HepG2 (cell line): ENCODE data around the gene RHBG. TPM values are rescaled to one million over a fixed set of nuclear protein-coding genes. Genes with fewer than 3 reads are reported as not detected.

Experiments
- GRHL1 ChIP-seq: sonication (generic); formaldehyde crosslinking; conservative IDR thresholded peaks from 2 replicates; pipeline ENCODE4 v1.8.0; 2022; ENCODE audit warnings: missing genetic modification reagents
- KDM2A ChIP-seq: sonication (generic); formaldehyde crosslinking; IDR thresholded peaks from 2 replicates; pipeline ENCODE4 v1.4.0; 2020; ENCODE audit warnings: low read depth, missing genetic modification reagents, borderline replicate concordance
- KDM4B ChIP-seq: sonication (generic); formaldehyde crosslinking; IDR thresholded peaks from 2 replicates; pipeline ENCODE4 v1.4.0; 2020; ENCODE audit warnings: missing genetic modification reagents
- MTA1 ChIP-seq: sonication (generic); formaldehyde crosslinking; IDR thresholded peaks from 2 replicates; pipeline ENCODE4 v1.4.0; 2020; ENCODE audit warnings: missing genetic modification reagents, mild to moderate bottlenecking, borderline replicate concordance
- PATZ1 ChIP-seq: sonication (generic); formaldehyde crosslinking; IDR thresholded peaks from 2 replicates; pipeline ENCODE4 v1.4.0; 2020; ENCODE audit warnings: missing genetic modification reagents
- POGZ ChIP-seq: sonication (generic); formaldehyde crosslinking; IDR thresholded peaks from 2 replicates; pipeline ENCODE4 v1.4.0; 2020; ENCODE audit warnings: mild to moderate bottlenecking, missing genetic modification reagents
- STAT5B ChIP-seq: sonication (generic); formaldehyde crosslinking; IDR thresholded peaks from 2 replicates; pipeline ENCODE4 v1.4.0; 2020; ENCODE audit warnings: missing genetic modification reagents
- TBX2 ChIP-seq: sonication (generic); formaldehyde crosslinking; IDR thresholded peaks from 2 replicates; pipeline ENCODE4 v1.5.0; 2020; ENCODE audit warnings: missing genetic modification reagents, mild to moderate bottlenecking, borderline replicate concordance
- TBX3 ChIP-seq: fragments of 450-650 bp; IDR thresholded peaks from 2 replicates; pipeline ENCODE4 v1.6.1; 2017; ENCODE audit warnings: antibody characterized with exemption, mild to moderate bottlenecking, inconsistent platforms, borderline replicate concordance
- ZBED4 ChIP-seq: sonication (generic); formaldehyde crosslinking; IDR thresholded peaks from 2 replicates; pipeline ENCODE4 v1.4.0; 2020; ENCODE audit warnings: missing genetic modification reagents, borderline replicate concordance
- ZFP36L1 ChIP-seq: sonication (generic); formaldehyde crosslinking; IDR thresholded peaks from 2 replicates; pipeline ENCODE4 v1.8.0; 2022; ENCODE audit warnings: mild to moderate bottlenecking, missing genetic modification reagents, moderate library complexity
- ZFY ChIP-seq: sonication (generic); formaldehyde crosslinking; IDR thresholded peaks from 2 replicates; pipeline ENCODE4 v1.4.0; 2020; ENCODE audit warnings: missing genetic modification reagents
- ZMYM4 ChIP-seq: sonication (generic); formaldehyde crosslinking; IDR thresholded peaks from 2 replicates; pipeline ENCODE4 v1.8.1; 2023; ENCODE audit warnings: mild to moderate bottlenecking, missing genetic modification reagents
- ZNF317 ChIP-seq: sonication (generic); formaldehyde crosslinking; IDR thresholded peaks from 2 replicates; pipeline ENCODE4 v1.5.0; 2020; ENCODE audit warnings: mild to moderate bottlenecking, missing genetic modification reagents
- ZNF550 ChIP-seq: sonication (generic); formaldehyde crosslinking; IDR thresholded peaks from 2 replicates; pipeline ENCODE4 v1.4.0; 2020; ENCODE audit warnings: mild to moderate bottlenecking, missing genetic modification reagents, borderline replicate concordance
- ZNF652 ChIP-seq: IDR thresholded peaks from 2 replicates; pipeline ENCODE4 v1.6.1; 2016; ENCODE audit warnings: low read depth, borderline replicate concordance
- ZNF83 ChIP-seq: sonication (generic); formaldehyde crosslinking; IDR thresholded peaks from 2 replicates; pipeline ENCODE4 v1.4.0; 2020; ENCODE audit warnings: missing genetic modification reagents, mild to moderate bottlenecking, borderline replicate concordance
- polyA plus RNA-seq, 8 experiments: library from polyadenylated mRNA; depleted of rRNA in 3 of 8; stranded (reverse) in 7 of 8; unstranded in 1 of 8; fragments of >200 nt; fragmentation: Illumina TruSeq in 4 of 8; extraction: Trizol in 4 of 8; gene quantifications; 2 replicates each; pipeline versions ENCODE4 v1.2.1 to v1.2.3, GENCODE V29; 2011 to 2016; ENCODE audit warnings: low read depth in 4 of 8, missing spikeins in 1 of 8, mixed read lengths in 1 of 8; ENCODE audit not compliant: insufficient read depth in 1 of 8
- total RNA-seq, 5 experiments: library from RNA; depleted of rRNA; stranded (reverse); fragments of >200 nt; fragmentation: Illumina TruSeq; extraction: Trizol; gene quantifications; 2 replicates each; pipeline ENCODE4 v1.2.3, GENCODE V29; 2016; ENCODE audit warnings: low read depth in 1 of 5
- TF ChIP-seq, protein P1 (sequence below): sonication (generic); formaldehyde crosslinking; IDR thresholded peaks from 2 replicates; pipeline ENCODE4 v1.4.0; 2020; ENCODE audit warnings: mild to moderate bottlenecking, missing genetic modification reagents
- TF ChIP-seq, protein P2 (sequence below): IDR thresholded peaks from 2 replicates; pipeline ENCODE4 v1.6.1; 2016

The RHBG gene
- total and polyA plus RNA-seq, 2 of the 13 experiments (the other 11 are each of a cell fraction or from before 2014, with no cell fraction given) = 61.8 to 73.5 TPM

DNA sequence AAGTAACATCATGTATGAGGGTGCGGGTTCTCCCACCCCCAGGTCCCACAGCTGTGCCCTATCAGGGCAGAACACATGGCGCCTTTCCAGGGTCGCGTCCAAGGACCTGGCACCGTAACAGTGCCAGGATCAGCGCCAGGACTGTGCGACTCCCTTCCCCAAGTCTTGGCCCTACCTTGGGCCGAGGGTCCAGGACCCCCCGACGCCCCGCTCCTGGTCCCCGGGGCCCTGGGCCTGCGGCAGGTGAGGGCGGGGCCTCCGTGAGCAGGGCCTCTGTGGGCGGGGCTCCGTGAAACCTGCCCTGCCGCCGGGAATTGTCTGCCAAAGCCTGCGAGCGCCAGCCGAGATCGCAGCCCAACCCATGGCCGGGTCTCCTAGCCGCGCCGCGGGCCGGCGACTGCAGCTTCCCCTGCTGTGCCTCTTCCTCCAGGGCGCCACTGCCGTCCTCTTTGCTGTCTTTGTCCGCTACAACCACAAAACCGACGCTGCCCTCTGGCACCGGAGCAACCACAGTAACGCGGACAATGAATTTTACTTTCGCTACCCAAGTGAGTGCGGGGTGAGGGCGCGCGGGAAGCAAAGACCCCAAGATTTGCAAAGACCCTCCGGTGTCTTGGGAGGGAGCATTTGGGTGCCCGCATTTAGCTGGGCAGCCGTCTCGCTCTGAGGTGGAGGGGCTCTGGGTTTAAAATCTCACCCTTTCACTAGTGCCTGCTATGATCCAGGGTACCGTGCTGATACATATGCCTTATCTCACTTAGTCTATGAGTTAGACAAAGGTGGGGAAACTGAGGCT is at the start of gene RHBG (continued):
- TF ChIP-seq PATZ1 (CRISPR knock-in tag) (peak; percentile 35; the same call in 1 of the 2 replicates), ZFY (CRISPR knock-in tag) (peak; percentile 73), KDM2A (peak; percentile 42), ZMYM4 (CRISPR knock-in tag) (0 out of 2 replicates have a peak, but pooled peaks have one; percentile 9), ZNF550 (CRISPR knock-in tag) (no peak), ZFP36L1 (CRISPR knock-in tag) (no peak), TBX2 (peak; percentile 36), ZNF317 (CRISPR knock-in tag) (no peak), STAT5B (CRISPR knock-in tag) (no peak), ZBED4 (peak; percentile 34; the same call in 1 of the 2 replicates), ZNF83 (CRISPR knock-in tag) (0 out of 2 replicates have a peak, but pooled peaks have one; percentile 11), MTA1 (CRISPR knock-in tag) (no peak), TBX3 (no peak), KDM4B (CRISPR knock-in tag) (no peak), ZNF652 (CRISPR knock-in tag) (no peak), POGZ (CRISPR knock-in tag) (no peak; the same call in 1 of the 2 replicates), GRHL1 (no peak)
- TF ChIP-seq, protein P1, sequence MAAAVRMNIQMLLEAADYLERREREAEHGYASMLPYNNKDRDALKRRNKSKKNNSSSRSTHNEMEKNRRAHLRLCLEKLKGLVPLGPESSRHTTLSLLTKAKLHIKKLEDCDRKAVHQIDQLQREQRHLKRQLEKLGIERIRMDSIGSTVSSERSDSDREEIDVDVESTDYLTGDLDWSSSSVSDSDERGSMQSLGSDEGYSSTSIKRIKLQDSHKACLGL = peak; percentile 70
- TF ChIP-seq, protein P2, sequence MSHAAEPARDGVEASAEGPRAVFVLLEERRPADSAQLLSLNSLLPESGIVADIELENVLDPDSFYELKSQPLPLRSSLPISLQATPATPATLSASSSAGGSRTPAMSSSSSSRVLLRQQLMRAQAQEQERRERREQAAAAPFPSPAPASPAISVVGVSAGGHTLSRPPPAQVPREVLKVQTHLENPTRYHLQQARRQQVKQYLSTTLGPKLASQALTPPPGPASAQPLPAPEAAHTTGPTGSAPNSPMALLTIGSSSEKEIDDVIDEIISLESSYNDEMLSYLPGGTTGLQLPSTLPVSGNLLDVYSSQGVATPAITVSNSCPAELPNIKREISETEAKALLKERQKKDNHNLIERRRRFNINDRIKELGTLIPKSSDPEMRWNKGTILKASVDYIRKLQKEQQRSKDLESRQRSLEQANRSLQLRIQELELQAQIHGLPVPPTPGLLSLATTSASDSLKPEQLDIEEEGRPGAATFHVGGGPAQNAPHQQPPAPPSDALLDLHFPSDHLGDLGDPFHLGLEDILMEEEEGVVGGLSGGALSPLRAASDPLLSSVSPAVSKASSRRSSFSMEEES = 0 out of 2 replicates have a peak, but pooled peaks have one; percentile 35
